Fibroblast of skin of left biceps (primary cell): ENCODE data around the gene TIGAR.

Experiments
- DNase-seq, 2 experiments: peaks; one replicate each; pipeline ENCODE4 v3.0.0-alpha.2; 2013; ENCODE audit warnings: low read depth in 2 of 2

TIGAR gene

GRCh38 chr12:4320853-4321701, at the start of gene TIGAR:
Gene TIGAR, plus strand, starts transcription at chr12:4321213. Its CDS starts 59 bp downstream, at chr12:4321272.
- DNase-seq = peak; percentile 79 to 81

- no peak for DNase-seq
These were observed 49.1 kb upstream of the TIGAR start for GRCh38 chr12:4271717-4272423.

GRCh38 chr12:4272424-4273272, 48.4 kb upstream of the TIGAR start:
- DNase-seq = no peak

GRCh38 chr12:4273273-4273651, 47.8 kb upstream of the TIGAR start:
- DNase-seq = no peak

GRCh38 chr12:4273652-4274395, 47.2 kb upstream of the TIGAR start, which contains the start of gene CCND2:
Gene CCND2, plus strand, starts transcription at chr12:4273762. Its CDS starts 279 bp downstream, at chr12:4274041.
- peak; percentile 57 to 60 for DNase-seq

GRCh38 chr12:4274396-4275015, 46.5 kb upstream of the TIGAR start:
- DNase-seq = no peak

- no peak for DNase-seq
These were observed 45.8 kb upstream of the TIGAR start for GRCh38 chr12:4275016-4275869.

- DNase-seq = no peak
These were observed 45.1 kb upstream of the TIGAR start for GRCh38 chr12:4275870-4276301.

- DNase-seq = peak; percentile 79 to 81
These were observed 44.3 kb upstream of the TIGAR start for GRCh38 chr12:4276524-4277204.

- DNase-seq = no peak
These were observed 43.8 kb upstream of the TIGAR start for GRCh38 chr12:4277205-4277543.

- no peak for DNase-seq
These were observed 43.2 kb upstream of the TIGAR start for GRCh38 chr12:4277857-4278256.

GRCh38 chr12:4278329-4279197, 42.5 kb upstream of the TIGAR start:
- no peak for DNase-seq

GRCh38 chr12:4279198-4279690, 41.8 kb upstream of the TIGAR start:
- DNase-seq = no peak

- no peak for DNase-seq
These were observed 40.5 kb upstream of the TIGAR start for GRCh38 chr12:4280351-4281163.

- no peak for DNase-seq
These were observed 39.8 kb upstream of the TIGAR start for GRCh38 chr12:4281173-4281654.

GRCh38 chr12:4282103-4282891, 38.7 kb upstream of the TIGAR start:
- DNase-seq = no peak
